HG03139 (cell line): Measurements from ENCODE around the gene COL18A1.
"Not testable (repeated sequence)": the region's sequence is repeated elsewhere in the genome, so short reads cannot be mapped to it uniquely, and the experiment has no call there.

Experiments
- ATAC-seq: cut with Tn5 transposase; IDR thresholded peaks from one replicate; pipeline ENCODE4 v1.9.1; 2021; ENCODE audit not compliant: unreplicated experiment

COL18A1 gene

DNA sequence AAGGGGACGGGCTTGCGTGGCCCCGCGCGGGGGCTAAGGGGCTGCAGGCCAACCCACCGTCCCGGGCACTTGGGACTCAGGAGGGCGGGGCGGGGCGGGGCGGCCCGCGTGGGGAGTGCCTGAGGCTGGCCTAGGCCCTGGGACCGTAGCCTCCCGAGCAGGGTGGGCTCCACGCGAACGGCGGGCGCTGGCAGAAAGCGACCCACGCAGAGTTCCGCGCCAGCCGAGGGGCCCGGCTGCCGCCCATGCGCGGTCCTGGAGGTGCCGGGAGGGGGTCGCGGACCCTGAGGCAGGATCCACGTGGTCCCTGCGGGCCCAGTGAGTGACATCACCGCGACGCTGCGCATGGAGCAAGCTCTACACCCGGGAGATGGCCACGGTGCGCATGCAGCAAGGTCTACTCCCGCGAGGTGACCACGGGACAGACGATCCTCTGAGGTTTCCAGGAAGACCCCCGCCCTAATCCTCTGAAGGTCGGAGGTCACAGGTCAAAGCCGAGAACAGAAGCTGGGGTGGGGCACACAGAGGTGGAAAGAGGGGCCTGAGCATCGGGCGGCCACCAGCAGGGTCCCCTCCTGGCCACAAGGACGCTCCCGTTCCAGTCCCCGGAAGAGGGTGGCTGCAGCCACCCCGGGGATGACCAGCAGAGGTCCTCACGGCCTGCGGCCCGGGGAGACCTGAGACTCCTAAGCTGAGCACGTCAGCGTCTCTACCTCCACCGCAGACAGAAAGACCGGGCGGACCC, 150.8 kb downstream of the COL18A1 start:
- ATAC-seq, result no peak

DNA sequence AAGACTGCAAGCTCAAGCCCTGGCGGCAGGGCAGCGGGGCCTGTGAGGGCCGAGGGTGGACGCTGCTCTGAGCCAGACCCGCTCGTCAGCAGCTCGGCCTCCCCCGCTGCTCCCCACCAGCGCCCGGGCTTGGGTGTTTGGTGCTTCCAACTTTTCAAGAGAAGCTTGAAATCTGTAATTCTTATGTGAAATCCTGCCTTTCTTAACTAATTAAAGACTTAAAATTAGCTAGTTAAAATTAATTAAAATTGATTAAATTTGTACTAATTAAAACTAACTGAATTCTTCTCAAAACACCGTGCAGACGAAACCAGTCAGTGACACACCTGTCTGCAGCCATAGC, 151.3 kb downstream of the COL18A1 start:
- ATAC-seq, result no peak

DNA sequence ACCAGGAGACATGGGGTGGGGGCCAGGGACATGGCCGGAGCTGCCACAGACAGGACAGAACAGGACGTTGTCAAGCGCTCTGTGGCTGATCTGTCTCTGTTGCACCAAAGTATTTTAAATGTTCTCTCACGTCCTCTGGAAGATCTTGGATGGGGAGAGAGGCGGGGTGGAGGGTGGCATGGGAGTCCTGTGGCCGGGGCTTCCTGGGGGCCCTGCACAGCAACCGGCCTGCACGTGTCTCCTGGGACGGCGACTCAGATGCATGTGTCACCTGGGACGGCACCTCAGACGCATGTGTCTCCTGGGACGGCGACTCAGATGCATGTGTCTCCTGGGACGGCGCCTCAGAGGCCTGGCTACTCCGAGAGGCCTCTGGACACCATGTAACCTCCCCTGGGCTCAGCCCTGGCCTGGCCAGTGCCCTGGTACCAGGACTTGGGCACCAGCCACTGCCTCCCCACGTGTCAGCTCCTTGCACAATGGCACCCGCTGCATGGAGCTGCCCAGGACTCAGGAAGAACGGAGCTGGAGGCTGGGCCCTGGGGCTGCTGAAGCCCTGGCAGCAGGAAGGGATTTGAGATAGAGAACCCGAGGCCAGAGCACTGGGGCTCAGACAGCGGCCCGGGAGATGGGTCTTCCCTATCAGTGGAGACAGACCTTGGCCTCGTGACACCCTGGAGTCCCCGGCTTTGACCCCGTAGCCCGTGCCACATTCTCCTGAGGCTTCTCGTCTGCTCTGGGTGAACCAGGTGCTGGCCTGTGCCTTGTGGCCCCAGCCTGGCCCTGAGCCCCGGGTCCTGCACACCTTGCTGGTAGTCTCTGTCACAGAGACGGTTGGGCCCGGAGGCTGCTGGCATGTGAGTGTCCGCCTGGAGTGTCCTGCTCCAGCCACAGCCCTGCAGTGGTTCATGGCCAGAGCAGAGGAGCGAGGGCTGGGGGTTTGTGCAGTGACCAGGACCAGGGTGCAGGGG, 152.0 kb downstream of the COL18A1 start:
- no peak for ATAC-seq

DNA sequence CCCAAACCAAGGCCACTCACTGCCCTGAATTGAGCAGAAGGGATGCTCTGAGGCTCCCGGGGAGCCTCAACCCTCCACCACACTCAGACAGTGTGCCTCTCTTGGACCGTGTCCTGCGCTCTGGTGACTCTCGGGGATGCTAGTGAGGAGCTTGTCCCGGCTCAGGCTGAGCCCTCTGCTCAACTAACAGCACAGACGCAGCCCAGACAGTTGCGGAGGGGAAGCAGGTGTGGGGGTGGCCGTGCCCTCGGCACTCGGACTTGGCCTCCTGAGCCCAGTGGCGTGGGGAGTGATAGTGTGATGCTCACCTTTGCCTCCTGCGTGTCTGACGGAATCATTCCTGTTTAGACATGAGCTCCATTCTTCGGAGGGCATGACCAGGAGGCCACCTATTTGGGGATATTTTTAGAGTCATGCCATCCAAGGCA, 152.7 kb downstream of the COL18A1 start:
- ATAC-seq, result no peak

DNA sequence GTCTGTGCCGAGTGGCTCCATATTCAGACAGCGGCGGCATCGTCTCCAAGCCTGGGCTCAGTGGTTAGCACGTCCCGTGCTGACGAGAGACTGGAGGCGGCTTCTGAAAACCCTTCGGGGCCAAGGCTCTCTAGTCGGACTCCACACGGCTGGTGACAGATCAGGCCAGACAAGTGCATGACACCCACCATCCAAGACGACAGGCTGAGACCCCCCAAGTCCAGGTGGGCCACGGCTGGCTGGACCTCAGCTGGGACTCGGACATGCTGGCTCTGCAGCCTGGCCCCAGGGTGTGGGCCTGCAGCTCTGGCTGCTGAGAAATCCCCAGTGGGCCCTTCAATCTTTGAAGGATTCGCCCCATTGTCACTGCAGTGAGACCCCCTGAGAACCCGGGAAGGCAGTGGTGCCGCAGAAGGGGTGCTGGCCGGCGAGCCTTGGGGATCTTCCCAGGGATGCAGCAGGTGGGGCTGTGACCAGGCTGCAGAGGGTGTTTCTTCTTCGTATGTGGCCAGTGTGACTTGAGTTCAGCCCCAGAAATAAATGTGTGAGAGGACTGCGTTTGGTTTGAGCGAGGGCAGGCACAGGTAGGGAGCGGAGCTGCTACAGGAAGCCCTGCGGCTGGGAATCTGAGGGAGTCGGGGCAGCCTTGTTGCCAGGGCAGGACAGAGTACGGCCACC, 153.2 kb downstream of the COL18A1 start:
- ATAC-seq, result no peak

DNA sequence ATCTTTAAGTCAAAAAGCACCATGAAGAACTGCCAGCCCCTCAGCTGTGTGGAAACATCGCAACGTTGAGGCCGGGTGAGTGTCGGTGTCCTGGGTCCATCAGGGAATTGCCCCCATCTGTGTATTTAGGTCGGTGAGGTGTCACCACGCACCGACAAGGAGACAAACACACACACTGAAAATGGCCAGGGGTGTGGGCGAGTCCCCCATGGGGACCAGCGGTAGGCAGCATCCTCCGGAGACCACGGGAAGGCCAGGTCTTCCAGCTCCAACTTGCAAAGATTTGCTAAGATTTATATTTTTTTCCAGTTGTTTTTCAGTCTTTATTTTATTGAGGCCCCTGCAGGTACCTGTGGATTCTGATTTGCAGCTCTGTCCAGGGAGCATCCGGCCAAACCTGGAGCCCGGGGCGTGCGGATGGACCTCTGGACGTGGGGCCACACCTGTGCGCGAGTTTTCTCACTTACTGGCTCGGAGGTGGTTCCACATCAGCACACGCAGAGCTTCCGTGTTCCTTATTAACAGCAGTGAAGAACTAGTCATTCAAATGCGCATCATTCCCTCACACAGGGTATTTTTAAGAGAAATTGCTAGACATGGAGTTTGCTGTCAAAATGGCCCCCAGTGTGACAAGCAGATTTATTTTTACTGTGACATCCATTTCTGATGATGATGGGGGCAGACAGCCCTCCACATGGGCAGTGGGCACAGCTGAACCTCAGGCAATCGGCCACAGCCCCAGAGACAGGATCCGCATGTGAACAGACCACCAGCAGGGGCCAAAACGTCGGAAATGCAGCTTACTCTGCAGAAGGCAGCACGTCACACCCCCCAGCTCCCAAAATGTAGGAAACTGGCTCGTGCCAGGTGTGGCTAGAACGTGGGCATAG, 154.5 kb downstream of the COL18A1 start:
- ATAC-seq, result no peak

DNA sequence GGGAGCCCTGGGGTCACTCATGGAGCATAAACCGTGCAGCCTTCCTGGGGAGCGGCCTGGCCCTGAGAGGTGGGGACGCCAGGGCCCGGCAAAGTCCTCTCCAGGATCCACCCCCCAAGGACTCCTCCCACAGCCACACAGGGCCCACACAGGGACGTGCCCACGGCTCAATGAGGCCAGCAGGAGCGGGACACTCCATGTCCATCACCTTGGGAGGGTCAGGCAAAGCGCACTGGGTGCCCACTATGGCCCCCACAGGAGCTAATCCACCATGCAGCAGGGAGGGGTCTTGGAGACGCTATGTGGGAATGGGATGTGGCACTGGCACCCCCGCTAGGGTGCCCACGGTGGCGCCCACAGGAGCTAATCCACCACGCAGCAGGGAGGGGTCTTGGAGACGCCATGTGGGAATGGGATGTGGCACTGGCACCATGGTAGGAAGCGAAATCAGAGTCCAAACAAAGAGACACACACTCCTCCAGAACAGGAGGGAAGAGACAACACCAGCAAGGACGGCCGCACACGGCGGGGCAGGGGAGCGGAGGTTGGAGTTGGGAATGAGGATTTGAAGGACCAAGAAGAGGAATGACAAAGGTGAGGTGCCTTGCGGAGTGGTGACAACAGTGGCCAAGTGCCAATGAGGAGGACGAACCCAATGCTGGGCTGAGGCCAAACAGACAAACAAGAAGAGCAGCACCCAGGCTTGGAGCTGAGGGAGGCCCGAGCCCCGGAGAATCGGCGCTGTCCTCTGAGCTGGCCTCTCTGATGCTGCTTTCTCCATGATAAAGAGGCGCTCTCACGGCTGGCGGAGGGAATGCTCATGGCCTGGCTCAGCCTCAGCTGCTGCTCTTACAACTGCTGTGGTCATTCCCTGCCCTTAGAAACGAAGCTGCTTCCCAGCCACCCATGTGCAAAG, 155.4 kb downstream of the COL18A1 start:
- no peak for ATAC-seq

DNA sequence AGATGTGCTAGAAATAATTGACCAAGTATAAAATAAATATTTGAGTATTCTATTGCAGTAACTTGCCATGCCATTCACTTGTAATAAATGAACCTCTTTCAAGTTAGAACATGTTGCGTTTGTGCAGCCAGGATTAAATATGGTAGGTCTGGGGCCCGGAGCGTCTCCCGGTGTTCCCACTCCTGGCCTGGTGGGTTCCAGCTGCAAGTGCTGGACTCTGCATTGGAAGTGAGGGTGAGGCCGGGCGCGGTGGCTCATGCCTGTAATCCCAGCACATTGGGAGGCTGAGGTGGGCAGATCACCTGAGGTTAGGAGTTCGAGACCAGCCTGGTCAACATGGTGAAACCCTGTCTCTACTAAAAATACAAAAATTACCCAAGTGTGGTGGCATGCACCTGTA, 156.3 kb downstream of the COL18A1 start:
- ATAC-seq, result not testable (repeated sequence)

DNA sequence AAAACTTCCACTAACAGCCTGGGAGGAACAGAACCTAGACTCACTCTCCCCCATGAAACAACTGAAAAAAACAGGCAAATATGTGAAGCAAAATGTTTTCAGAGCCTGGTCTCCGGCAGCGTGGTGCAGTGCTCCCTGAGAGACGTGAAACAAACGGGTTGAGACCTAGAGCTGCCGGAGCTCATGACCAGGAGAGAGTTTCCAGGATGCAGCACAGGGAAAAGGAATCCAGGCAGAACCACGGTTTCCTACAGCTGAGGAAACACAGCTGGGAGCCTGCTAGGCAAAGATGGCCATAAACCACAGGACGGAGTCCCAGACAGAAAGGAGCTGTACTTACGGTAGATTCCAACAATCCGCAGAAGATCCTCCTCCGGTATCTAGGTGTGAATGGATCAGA, 157.4 kb downstream of the COL18A1 start:
- ATAC-seq, result no peak

DNA sequence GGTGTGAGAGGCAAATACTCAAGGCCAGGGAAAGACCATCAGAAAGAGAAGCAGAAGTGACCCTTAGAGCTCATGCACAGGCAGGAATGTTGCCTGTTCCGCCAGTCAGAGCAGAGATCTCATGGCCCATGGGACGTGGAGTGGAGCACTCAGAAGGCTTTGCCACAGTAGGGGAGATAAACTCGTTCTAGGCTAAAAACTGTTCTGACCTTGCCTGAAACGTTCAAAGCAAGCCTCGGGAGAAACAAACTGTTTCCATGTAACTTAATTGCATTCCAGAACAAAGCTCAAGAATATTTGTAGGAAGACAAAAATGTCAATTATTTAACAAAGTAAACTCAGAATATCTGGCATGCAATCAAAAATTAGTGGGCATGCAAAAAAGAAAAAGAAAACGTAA, 158.0 kb downstream of the COL18A1 start:
- ATAC-seq, result no peak
